ENCODE data around the gene CRYBG1.
"Not testable (repeated sequence)": the region's sequence is repeated elsewhere in the genome, so short reads cannot be mapped to it uniquely, and the experiment has no call there.

The CRYBG1 gene

GRCh38 chr6:106509420-106510089 lies 149.0 kb downstream of the CRYBG1 start:
- no peak for DNase-seq

GRCh38 chr6:106510090-106510970 lies 149.8 kb downstream of the CRYBG1 start:
- DNase-seq = no peak

GRCh38 chr6:106511288-106512047 lies 151.0 kb downstream of the CRYBG1 start:
- DNase-seq = no peak

GRCh38 chr6:106512048-106512967 lies 151.8 kb downstream of the CRYBG1 start:
- no peak for DNase-seq

GRCh38 chr6:106512968-106513574 lies 152.6 kb downstream of the CRYBG1 start:
- no peak for DNase-seq

GRCh38 chr6:106513808-106514582 lies 153.5 kb downstream of the CRYBG1 start:
- no peak for DNase-seq

GRCh38 chr6:106514583-106514885 lies 154.0 kb downstream of the CRYBG1 start:
- no peak for DNase-seq

- DNase-seq = not testable (repeated sequence)
Observed at GRCh38 chr6:106515582-106515981, 155.1 kb downstream of the CRYBG1 start.

- no peak for DNase-seq
Observed at GRCh38 chr6:106516616-106517015, 156.1 kb downstream of the CRYBG1 start.

DNA sequence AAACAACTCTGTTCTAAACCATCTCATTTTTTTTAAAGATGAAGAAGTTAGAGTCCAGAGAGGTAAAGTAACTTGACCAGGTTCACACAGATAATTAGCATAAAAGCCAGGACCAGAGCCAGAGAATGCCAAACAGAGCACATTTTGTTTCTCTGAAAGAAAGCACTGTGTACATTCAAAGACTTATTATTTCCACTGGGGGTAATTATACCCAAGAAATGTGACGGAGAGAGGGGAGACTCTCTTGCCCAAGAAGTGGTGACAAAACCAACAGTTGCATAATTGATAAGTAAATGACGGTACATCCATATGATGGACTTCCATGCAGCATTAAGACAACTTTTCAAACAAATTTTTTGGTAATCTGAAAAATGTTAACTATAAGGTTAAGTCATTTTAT lies 157.2 kb downstream of the CRYBG1 start:
- DNase-seq = no peak

DNA sequence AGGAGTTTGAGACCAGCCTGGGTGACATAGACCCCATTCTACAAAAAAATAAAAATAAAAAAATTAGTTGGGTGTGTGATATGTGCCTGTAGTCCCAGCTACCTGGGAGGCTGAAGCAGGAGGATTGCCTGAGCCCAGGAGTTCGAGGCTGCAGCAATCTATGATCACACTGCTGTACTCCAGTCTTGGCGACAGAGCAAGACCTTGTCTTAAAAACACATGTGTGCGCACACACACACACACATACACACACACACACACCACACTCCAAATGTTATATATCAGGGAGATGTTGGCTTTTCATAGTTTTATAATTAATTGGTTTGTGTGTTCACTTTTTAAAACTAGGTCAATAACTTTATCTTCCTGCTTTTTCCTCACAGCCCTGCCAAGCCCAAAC lies 158.2 kb downstream of the CRYBG1 start:
- no peak for DNase-seq

DNA sequence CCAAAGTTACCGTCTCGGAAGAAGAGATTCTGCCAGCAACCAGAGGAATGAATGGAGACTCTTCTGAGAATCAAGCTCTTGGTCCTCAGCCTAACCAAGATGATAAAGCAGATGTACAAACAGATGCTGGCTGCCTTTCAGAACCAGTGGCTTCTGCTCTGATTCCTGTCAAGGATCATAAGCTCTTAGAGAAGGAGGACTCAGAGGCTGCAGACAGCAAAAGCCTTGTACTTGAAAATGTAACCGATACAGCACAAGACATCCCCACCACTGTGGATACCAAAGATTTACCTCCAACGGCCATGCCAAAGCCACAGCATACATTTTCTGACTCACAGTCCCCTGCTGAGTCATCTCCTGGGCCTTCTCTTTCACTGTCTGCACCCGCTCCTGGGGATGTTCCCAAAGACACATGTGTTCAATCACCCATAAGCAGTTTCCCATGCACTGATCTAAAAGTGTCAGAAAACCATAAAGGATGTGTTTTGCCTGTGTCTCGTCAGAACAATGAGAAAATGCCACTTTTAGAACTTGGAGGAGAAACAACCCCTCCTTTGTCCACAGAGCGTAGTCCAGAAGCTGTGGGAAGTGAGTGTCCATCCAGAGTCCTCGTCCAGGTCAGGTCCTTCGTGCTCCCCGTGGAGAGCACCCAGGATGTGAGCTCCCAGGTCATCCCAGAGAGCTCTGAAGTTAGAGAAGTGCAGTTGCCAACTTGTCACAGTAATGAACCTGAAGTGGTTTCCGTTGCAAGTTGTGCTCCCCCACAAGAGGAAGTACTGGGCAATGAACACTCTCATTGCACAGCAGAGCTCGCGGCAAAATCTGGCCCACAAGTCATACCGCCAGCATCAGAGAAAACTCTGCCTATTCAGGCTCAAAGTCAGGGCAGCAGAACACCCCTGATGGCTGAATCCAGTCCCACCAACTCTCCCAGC lies 159.2 kb downstream of the CRYBG1 start:
- DNase-seq = no peak

DNA sequence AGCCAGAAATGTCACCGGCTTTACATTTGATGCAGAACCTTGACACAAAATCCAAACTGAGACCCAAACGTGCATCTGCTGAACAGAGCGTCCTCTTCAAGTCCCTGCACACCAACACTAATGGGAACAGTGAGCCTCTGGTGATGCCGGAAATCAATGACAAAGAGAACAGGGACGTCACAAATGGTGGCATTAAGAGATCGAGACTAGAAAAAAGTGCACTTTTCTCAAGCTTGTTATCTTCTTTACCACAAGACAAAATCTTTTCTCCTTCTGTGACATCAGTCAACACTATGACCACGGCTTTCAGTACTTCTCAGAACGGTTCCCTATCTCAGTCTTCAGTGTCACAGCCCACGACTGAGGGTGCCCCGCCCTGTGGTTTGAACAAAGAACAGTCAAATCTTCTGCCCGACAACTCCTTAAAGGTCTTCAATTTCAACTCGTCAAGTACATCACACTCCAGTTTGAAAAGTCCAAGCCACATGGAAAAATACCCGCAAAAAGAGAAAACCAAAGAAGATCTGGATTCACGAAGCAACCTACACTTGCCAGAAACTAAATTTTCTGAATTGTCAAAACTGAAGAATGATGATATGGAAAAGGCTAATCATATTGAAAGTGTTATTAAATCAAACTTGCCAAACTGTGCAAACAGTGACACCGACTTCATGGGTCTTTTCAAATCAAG lies 160.3 kb downstream of the CRYBG1 start:
- no peak for DNase-seq

DNA sequence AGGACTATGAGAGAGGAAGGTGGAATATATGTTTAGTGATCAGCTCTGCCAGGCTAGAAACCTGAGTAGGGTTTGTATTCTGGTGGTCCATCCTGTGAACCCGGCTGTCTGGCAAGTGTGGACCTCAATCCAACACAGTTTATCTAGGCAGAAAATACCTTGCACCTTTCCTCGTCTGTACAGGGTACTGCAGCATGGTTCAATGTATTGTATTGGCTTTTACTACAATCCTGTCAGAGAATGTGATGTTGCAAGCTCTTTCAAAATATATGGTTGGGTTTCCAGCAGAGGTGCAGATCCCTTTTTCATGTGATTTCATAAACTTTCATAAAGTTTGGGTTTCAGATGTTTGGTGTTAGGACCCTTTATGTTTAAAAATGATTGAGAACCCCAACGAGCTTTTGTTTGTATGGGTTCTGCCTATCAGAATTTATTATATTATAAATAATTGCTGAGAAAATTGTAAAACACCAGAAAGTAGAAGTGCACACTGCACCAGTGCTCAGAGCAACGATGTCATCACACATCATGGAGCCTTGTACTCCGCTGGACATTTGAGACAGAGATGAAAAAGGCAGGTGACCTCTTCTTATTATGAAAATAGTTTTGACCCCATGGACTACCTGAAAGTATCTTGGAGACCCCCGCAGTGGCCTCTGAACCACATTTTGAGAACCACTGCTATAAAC lies 162.2 kb downstream of the CRYBG1 start:
- DNase-seq = no peak

DNA sequence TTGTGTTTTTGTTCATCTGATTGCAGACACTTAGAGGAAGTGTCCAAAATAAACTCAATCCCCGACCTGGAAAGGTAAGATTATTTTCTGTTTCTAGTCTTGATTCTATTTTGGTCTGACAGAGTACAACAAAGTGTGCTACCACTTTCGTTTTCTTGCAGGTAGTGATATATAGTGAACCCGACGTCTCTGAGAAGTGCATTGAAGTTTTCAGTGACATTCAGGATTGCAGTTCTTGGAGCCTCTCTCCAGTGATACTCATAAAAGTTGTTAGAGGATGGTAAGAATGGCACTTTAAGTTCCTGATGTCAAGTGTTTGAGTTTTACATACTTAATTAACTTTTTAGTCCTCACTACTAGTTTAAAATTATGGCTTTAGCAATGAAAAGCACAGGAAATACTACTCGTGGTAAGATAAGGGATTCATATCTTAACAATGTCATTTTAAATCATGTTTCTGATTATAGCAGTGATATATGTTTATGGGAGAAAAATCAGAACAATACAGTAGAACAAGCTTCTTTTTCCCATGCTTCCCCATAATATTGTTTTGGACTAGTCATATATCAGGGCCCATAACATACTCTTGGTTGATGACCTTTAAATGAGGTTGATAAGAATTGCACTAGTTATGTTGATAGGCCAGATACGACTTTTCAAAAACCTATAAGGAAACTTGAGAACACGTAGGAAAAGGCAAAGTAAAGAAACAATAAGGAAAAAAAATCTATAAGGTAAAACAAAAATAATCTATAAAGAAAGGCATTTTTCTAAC lies 164.8 kb downstream of the CRYBG1 start:
- DNase-seq = no peak

DNA sequence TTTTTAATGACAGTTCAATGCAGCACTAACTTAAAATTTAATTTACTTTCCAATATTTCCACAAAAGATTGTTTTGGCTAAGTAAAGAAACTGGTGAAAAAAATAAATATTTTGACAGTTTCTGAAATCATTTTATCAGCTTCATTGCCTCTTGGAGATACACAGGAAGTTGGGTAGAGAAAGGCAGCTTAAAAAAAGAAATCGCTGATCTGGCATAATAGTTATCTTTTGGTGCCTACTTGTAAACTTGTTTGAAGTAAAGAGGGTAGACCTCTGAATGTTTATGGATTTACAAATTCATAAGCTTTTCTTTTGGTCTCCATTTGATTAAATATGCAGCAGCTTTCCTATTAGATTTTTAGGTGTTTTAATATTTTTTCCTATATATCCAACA lies 165.4 kb downstream of the CRYBG1 start:
- no peak for DNase-seq

- DNase-seq = no peak
Observed at GRCh38 chr6:106527117-106527516, 166.6 kb downstream of the CRYBG1 start.

GRCh38 chr6:106527979-106528378 lies 167.5 kb downstream of the CRYBG1 start:
- no peak for DNase-seq
